Stimulated activated CD8-positive, alpha-beta memory T cell treated with anti-CD3 and anti-CD28 coated beads, Interleukin-15, amount 100 ng/mL, for 48 hours (primary cell): ENCODE data around the gene ACTN2.

ENCODE experiments used
- DNase-seq, 2 donors: peaks; one replicate each; pipeline ENCODE4 v3.0.0-alpha.2; 2020; ENCODE audit warnings: low read depth in 2 of 2

Gene ACTN2

GRCh38 chr1:236742421-236743160 lies 56.3 kb downstream of the ACTN2 start:
- DNase-seq, result no peak

GRCh38 chr1:236744533-236744932 lies 58.2 kb downstream of the ACTN2 start:
- no peak for DNase-seq

- DNase-seq, result no peak
Measured at GRCh38 chr1:236746785-236747184, 60.5 kb downstream of the ACTN2 start.

- DNase-seq, result no peak
Measured at GRCh38 chr1:236747311-236747985, 61.1 kb downstream of the ACTN2 start.

GRCh38 chr1:236748268-236748870 lies 62.1 kb downstream of the ACTN2 start:
- no peak for DNase-seq

GRCh38 chr1:236750928-236751327 lies 64.6 kb downstream of the ACTN2 start:
- no peak for DNase-seq

- DNase-seq, result no peak
Measured at GRCh38 chr1:236751385-236751784, 65.1 kb downstream of the ACTN2 start.

- no peak for DNase-seq
Measured at GRCh38 chr1:236751935-236752334, 65.6 kb downstream of the ACTN2 start.

- DNase-seq, result no peak
Measured at GRCh38 chr1:236753516-236753915, 67.2 kb downstream of the ACTN2 start.

GRCh38 chr1:236753964-236754363 lies 67.7 kb downstream of the ACTN2 start:
- DNase-seq, result no peak

- no peak for DNase-seq
Measured at GRCh38 chr1:236754525-236755210, 68.4 kb downstream of the ACTN2 start.

GRCh38 chr1:236757640-236758039 lies 71.3 kb downstream of the ACTN2 start:
- DNase-seq, result no peak

- DNase-seq, result no peak
Measured at GRCh38 chr1:236759252-236759859, 73.1 kb downstream of the ACTN2 start.

GRCh38 chr1:236760480-236760879 lies 74.2 kb downstream of the ACTN2 start:
- no peak for DNase-seq

- no peak for DNase-seq
Measured at GRCh38 chr1:236760986-236761385, 74.7 kb downstream of the ACTN2 start.

GRCh38 chr1:236761397-236762132 lies 75.3 kb downstream of the ACTN2 start:
- DNase-seq, result no peak

GRCh38 chr1:236762410-236762809 lies 76.1 kb downstream of the ACTN2 start:
- no peak for DNase-seq

GRCh38 chr1:236765831-236766230 lies 79.5 kb downstream of the ACTN2 start:
- no peak for DNase-seq

GRCh38 chr1:236766506-236766905 lies 80.2 kb downstream of the ACTN2 start:
- no peak for DNase-seq

- DNase-seq, result no peak
Measured at GRCh38 chr1:236767276-236767675, 81.0 kb downstream of the ACTN2 start.

- DNase-seq, result no peak
Measured at GRCh38 chr1:236768601-236769000, 82.3 kb downstream of the ACTN2 start.
